Measurements from ENCODE around the gene RABGEF1. TPM values are rescaled to one million over a fixed set of nuclear protein-coding genes. Genes with fewer than 3 reads are reported as not detected.
"Not testable (repeated sequence)": the region's sequence is repeated elsewhere in the genome, so short reads cannot be mapped to it uniquely, and the experiment has no call there.

RABGEF1 gene
- total RNA-seq, 1 donor from 2014 or later, result 31.8 TPM

GRCh38 chr7:66815186-66815875, 74.8 kb downstream of the RABGEF1 start:
- DNase-seq (ENCODE audit: low spot score), result not testable (repeated sequence)

- DNase-seq (ENCODE audit: low spot score), result no peak
Observed at GRCh38 chr7:66815951-66816350, 75.4 kb downstream of the RABGEF1 start.

GRCh38 chr7:66816658-66817057, 76.1 kb downstream of the RABGEF1 start:
- not testable (repeated sequence) for DNase-seq (ENCODE audit: low spot score)

- DNase-seq (ENCODE audit: low spot score), result not testable (repeated sequence)
Observed at GRCh38 chr7:66817208-66817795, 76.8 kb downstream of the RABGEF1 start.

- not testable (repeated sequence) for DNase-seq (ENCODE audit: low spot score)
Observed at GRCh38 chr7:66817956-66818355, 77.4 kb downstream of the RABGEF1 start.

- DNase-seq (ENCODE audit: low spot score), result no peak
Observed at GRCh38 chr7:66824041-66824440, 83.5 kb downstream of the RABGEF1 start.

- not testable (repeated sequence) for DNase-seq (ENCODE audit: low spot score)
Observed at GRCh38 chr7:66825538-66825937, 85.0 kb downstream of the RABGEF1 start.

GRCh38 chr7:66826649-66827048, 86.1 kb downstream of the RABGEF1 start:
- DNase-seq (ENCODE audit: low spot score), result no peak

GRCh38 chr7:66830976-66831375, 90.4 kb downstream of the RABGEF1 start:
- not testable (repeated sequence) for DNase-seq (ENCODE audit: low spot score)

- DNase-seq (ENCODE audit: low spot score), result no peak
Observed at GRCh38 chr7:66832531-66833351, 92.2 kb downstream of the RABGEF1 start.

GRCh38 chr7:66837007-66837406, 96.5 kb downstream of the RABGEF1 start:
- DNase-seq (ENCODE audit: low spot score), result no peak

- DNase-seq (ENCODE audit: low spot score), result no peak
Observed at GRCh38 chr7:66837661-66838060, 97.1 kb downstream of the RABGEF1 start.

GRCh38 chr7:66839814-66840213, 99.3 kb downstream of the RABGEF1 start:
- DNase-seq (ENCODE audit: low spot score), result no peak

GRCh38 chr7:66840316-66840715, 99.8 kb downstream of the RABGEF1 start:
- DNase-seq (ENCODE audit: low spot score), result no peak

GRCh38 chr7:66841898-66842297, 101.4 kb downstream of the RABGEF1 start:
- DNase-seq (ENCODE audit: low spot score), result no peak

GRCh38 chr7:66843492-66843891, 103.0 kb downstream of the RABGEF1 start:
- not testable (repeated sequence) for DNase-seq (ENCODE audit: low spot score)

GRCh38 chr7:66844552-66845378, 104.2 kb downstream of the RABGEF1 start:
- DNase-seq (ENCODE audit: low spot score), result peak; percentile 99

GRCh38 chr7:66845379-66846095, 105.0 kb downstream of the RABGEF1 start:
- DNase-seq (ENCODE audit: low spot score), result no peak

- not testable (repeated sequence) for DNase-seq (ENCODE audit: low spot score)
Observed at GRCh38 chr7:66846096-66846445, 105.5 kb downstream of the RABGEF1 start.

- DNase-seq (ENCODE audit: low spot score), result not testable (repeated sequence)
Observed at GRCh38 chr7:66847523-66847855, 107.0 kb downstream of the RABGEF1 start.

Data from ureter (tissue), 1 donor.